ENCODE results near the gene SDS. TPM values are rescaled to one million over a fixed set of nuclear protein-coding genes. Genes with fewer than 3 reads are reported as not detected.

SDS gene
- total and polyA plus RNA-seq, 2 of the 13 experiments (the other 11 are each of a cell fraction or from before 2014, with no cell fraction given), result not detected

DNA sequence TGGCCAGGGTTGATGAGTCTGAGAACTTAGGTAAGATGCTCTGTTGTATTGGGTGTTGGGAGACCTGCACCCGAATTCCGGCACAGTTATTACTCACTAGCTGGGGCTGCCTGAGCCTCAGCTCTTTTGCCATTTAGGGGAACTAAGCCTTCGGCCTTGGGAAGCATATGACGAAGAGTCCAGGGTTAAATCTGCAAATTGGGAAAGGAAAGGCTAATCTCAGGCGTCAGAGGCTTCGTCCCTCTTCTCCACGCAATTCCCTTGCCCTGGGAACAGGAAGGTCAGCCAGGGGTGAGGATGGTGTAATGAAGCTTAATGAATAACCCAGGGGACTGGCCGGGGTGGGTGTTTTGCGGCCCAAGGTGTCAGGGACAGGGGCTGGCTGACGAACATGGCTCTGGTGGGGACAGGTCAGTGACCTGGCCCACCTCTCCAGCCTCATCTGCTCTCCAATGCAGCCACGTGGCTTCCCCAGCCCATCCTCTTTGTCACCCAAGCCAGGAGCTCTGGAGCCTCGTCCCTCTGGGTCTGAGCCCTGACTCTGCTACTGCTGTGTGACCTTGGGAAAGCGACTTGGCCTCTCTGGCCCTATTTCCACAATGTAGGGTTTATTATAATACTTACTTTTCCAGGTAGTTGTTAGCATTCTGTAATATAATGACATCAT is 14.7 kb upstream of the SDS start (continued):
- TF ChIP-seq, protein P1, sequence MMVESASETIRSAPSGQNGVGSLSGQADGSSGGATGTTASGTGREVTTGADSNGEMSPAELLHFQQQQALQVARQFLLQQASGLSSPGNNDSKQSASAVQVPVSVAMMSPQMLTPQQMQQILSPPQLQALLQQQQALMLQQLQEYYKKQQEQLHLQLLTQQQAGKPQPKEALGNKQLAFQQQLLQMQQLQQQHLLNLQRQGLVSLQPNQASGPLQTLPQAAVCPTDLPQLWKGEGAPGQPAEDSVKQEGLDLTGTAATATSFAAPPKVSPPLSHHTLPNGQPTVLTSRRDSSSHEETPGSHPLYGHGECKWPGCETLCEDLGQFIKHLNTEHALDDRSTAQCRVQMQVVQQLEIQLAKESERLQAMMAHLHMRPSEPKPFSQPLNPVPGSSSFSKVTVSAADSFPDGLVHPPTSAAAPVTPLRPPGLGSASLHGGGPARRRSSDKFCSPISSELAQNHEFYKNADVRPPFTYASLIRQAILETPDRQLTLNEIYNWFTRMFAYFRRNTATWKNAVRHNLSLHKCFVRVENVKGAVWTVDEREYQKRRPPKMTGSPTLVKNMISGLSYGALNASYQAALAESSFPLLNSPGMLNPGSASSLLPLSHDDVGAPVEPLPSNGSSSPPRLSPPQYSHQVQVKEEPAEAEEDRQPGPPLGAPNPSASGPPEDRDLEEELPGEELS (CRISPR knock-in tag; IDR thresholded peaks at IDR 0.05), result peak; percentile 80
- TF ChIP-seq ZBTB3 (CRISPR knock-in tag; IDR thresholded peaks at IDR 0.05; ENCODE audit: borderline replicate concordance, low read depth) (no peak), TBX2 (CRISPR knock-in tag; IDR thresholded peaks at IDR 0.05; ENCODE audit: borderline replicate concordance) (peak; percentile 95), ATF7 (IDR thresholded peaks at IDR 0.05) (peak; percentile 80), ATF7 (CRISPR knock-in tag; IDR thresholded peaks at IDR 0.05) (no peak), SIX4 (CRISPR knock-in tag; IDR thresholded peaks at IDR 0.05) (no peak), TBX3 (IDR thresholded peaks at IDR 0.05; ENCODE audit: borderline replicate concordance) (peak; percentile 47; the same call in 1 of the 2 replicates), ZNF768 (CRISPR knock-in tag; IDR thresholded peaks at IDR 0.05) (peak; percentile 99), ZNF7 (CRISPR knock-in tag; IDR thresholded peaks at IDR 0.05) (no peak), DPF2 (CRISPR knock-in tag; IDR thresholded peaks at IDR 0.05; ENCODE audit: borderline replicate concordance, low read depth) (0 out of 2 replicates have a peak, but pooled peaks have one; percentile 29), POGZ (CRISPR knock-in tag; IDR thresholded peaks at IDR 0.05) (no peak), GABPB1 (CRISPR knock-in tag; IDR thresholded peaks at IDR 0.05) (peak; percentile 24; the same call in 1 of the 2 replicates), NKX3-1 (CRISPR knock-in tag; IDR thresholded peaks at IDR 0.05) (no peak), BRD4 (CRISPR knock-in tag; IDR thresholded peaks at IDR 0.05) (no peak)
- TF ChIP-seq, protein P2, sequence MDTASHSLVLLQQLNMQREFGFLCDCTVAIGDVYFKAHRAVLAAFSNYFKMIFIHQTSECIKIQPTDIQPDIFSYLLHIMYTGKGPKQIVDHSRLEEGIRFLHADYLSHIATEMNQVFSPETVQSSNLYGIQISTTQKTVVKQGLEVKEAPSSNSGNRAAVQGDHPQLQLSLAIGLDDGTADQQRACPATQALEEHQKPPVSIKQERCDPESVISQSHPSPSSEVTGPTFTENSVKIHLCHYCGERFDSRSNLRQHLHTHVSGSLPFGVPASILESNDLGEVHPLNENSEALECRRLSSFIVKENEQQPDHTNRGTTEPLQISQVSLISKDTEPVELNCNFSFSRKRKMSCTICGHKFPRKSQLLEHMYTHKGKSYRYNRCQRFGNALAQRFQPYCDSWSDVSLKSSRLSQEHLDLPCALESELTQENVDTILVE (CRISPR knock-in tag; IDR thresholded peaks at IDR 0.05), result no peak
- TF ChIP-seq, protein P3, sequence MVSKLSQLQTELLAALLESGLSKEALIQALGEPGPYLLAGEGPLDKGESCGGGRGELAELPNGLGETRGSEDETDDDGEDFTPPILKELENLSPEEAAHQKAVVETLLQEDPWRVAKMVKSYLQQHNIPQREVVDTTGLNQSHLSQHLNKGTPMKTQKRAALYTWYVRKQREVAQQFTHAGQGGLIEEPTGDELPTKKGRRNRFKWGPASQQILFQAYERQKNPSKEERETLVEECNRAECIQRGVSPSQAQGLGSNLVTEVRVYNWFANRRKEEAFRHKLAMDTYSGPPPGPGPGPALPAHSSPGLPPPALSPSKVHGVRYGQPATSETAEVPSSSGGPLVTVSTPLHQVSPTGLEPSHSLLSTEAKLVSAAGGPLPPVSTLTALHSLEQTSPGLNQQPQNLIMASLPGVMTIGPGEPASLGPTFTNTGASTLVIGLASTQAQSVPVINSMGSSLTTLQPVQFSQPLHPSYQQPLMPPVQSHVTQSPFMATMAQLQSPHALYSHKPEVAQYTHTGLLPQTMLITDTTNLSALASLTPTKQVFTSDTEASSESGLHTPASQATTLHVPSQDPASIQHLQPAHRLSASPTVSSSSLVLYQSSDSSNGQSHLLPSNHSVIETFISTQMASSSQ (IDR thresholded peaks at IDR 0.05; ENCODE audit: low read depth), result peak; percentile 95
- TF ChIP-seq, protein P3 (CRISPR knock-in tag; IDR thresholded peaks at IDR 0.05; ENCODE audit: borderline replicate concordance), result peak; percentile 98
- TF ChIP-seq, protein P4, sequence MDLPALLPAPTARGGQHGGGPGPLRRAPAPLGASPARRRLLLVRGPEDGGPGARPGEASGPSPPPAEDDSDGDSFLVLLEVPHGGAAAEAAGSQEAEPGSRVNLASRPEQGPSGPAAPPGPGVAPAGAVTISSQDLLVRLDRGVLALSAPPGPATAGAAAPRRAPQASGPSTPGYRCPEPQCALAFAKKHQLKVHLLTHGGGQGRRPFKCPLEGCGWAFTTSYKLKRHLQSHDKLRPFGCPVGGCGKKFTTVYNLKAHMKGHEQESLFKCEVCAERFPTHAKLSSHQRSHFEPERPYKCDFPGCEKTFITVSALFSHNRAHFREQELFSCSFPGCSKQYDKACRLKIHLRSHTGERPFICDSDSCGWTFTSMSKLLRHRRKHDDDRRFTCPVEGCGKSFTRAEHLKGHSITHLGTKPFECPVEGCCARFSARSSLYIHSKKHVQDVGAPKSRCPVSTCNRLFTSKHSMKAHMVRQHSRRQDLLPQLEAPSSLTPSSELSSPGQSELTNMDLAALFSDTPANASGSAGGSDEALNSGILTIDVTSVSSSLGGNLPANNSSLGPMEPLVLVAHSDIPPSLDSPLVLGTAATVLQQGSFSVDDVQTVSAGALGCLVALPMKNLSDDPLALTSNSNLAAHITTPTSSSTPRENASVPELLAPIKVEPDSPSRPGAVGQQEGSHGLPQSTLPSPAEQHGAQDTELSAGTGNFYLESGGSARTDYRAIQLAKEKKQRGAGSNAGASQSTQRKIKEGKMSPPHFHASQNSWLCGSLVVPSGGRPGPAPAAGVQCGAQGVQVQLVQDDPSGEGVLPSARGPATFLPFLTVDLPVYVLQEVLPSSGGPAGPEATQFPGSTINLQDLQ (CRISPR knock-in tag; IDR thresholded peaks at IDR 0.05), result no peak
- TF ChIP-seq, protein P5, sequence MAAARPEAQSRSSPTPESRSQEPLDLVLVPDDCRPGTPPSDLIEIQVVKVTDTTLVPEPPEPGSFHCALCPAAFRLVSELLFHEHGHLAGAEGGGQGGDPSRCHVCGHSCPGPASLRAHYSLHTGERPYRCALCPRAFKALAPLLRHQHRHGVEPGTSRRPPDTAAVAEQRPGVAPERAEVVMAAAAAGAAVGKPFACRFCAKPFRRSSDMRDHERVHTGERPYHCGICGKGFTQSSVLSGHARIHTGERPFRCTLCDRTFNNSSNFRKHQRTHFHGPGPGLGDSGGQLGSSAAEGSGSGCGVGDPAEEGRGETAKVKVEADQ (CRISPR knock-in tag; IDR thresholded peaks at IDR 0.05; ENCODE audit: borderline replicate concordance), result 0 out of 2 replicates have a peak, but pooled peaks have one; percentile 46
